CD14-positive monocyte (primary cell): ENCODE measurements around the gene OAF. TPM values are rescaled to one million over a fixed set of nuclear protein-coding genes. Genes with fewer than 3 reads are reported as not detected.

Source experiments
- DNase-seq, 3 donors: peaks; one replicate each; pipeline ENCODE4 v3.0.0-alpha.2; 2011 to 2022
- H2AFZ ChIP-seq: 2 replicates; pipeline ENCODE4 v1.6.0; 2012; ENCODE audit warnings: mild to moderate bottlenecking, low read depth, low read length, inconsistent platforms; ENCODE audit not compliant: insufficient read depth, poor library complexity, severe bottlenecking
- H3K27ac ChIP-seq, 2 donors: 1 replicate in 1 of 2; 2 replicates in 1 of 2; pipeline ENCODE4 v1.5.1; 2012 to 2013; ENCODE audit warnings: low read length in 2 of 2, control low read depth in 1 of 2, inconsistent platforms in 1 of 2, low read depth in 1 of 2, mild to moderate bottlenecking in 1 of 2
- H3K27me3 ChIP-seq, 2 donors: one replicate each; pipeline versions ENCODE4 v1.6.0 to v1.6.1; 2011 to 2013; ENCODE audit warnings: low read length in 2 of 2; ENCODE audit not compliant: control insufficient read depth in 2 of 2, insufficient read depth in 2 of 2
- H3K36me3 ChIP-seq, 2 donors: replicated peaks in 1 of 2; 1 replicate in 1 of 2; 2 replicates in 1 of 2; pipeline versions ENCODE4 v1.5.1 to v1.6.1; 2012 to 2013; ENCODE audit warnings: low read length in 2 of 2, control low read depth in 1 of 2, inconsistent platforms in 1 of 2, mild to moderate bottlenecking in 1 of 2; ENCODE audit not compliant: insufficient read depth in 2 of 2, control insufficient read depth in 1 of 2
- H3K4me1 ChIP-seq, 2 donors: 1 replicate in 1 of 2; 2 replicates in 1 of 2; pipeline versions ENCODE4 v1.5.1 to v1.6.1; 2012 to 2013; ENCODE audit warnings: low read length in 2 of 2, control low read depth in 1 of 2, inconsistent platforms in 1 of 2, mild to moderate bottlenecking in 1 of 2, moderate library complexity in 1 of 2; ENCODE audit not compliant: insufficient read depth in 2 of 2, control insufficient read depth in 1 of 2
- H3K4me2 ChIP-seq: replicated peaks from 2 replicates; pipeline ENCODE3; 2012; ENCODE audit warnings: low read length, moderate library complexity, mild to moderate bottlenecking; ENCODE audit not compliant: poor library complexity, severe bottlenecking; ENCODE audit errors: extremely low read depth
- H3K4me3 ChIP-seq, 3 experiments: fragments of 200-600 bp in 1 of 3; sonication (generic) in 1 of 3; replicated peaks in 1 of 3; 1 replicate in 2 of 3; 2 replicates in 1 of 3; pipeline ENCODE4 v1.5.1; 2011 to 2013; ENCODE audit warnings: low read length in 3 of 3, mild to moderate bottlenecking in 3 of 3, control low read depth in 2 of 3, low read depth in 2 of 3, inconsistent platforms in 1 of 3, moderate library complexity in 1 of 3
- H3K79me2 ChIP-seq: 2 replicates; pipeline ENCODE4 v1.6.0; 2012; ENCODE audit warnings: mild to moderate bottlenecking, control low read depth, inconsistent platforms, low read length, moderate library complexity; ENCODE audit not compliant: insufficient read depth
- H3K9ac ChIP-seq: 2 replicates; pipeline ENCODE4 v1.6.0; 2017; ENCODE audit warnings: low read length, mild to moderate bottlenecking; ENCODE audit not compliant: insufficient read depth, poor library complexity, severe bottlenecking
- H3K9me3 ChIP-seq, 2 donors: replicated peaks in 1 of 2; 1 replicate in 1 of 2; 2 replicates in 1 of 2; pipeline versions ENCODE4 v1.5.1 to v1.6.1; 2012 to 2013; ENCODE audit warnings: low read length in 2 of 2, control low read depth in 1 of 2; ENCODE audit not compliant: control insufficient read depth in 1 of 2, insufficient read depth in 1 of 2
- H4K20me1 ChIP-seq: 2 replicates; pipeline ENCODE4 v1.6.0; 2012; ENCODE audit warnings: mild to moderate bottlenecking, low read length, control low read depth, moderate library complexity; ENCODE audit not compliant: insufficient read depth
- H3K27ac Mint-ChIP-seq, 7 donors: one replicate each; pipeline ENCODE4 v1.8.0; 2020; ENCODE audit warnings: mild to moderate bottlenecking in 7 of 7, mixed read lengths in 7 of 7, moderate library complexity in 6 of 7, inconsistent platforms in 2 of 7
- H3K27me3 Mint-ChIP-seq, 3 donors: one replicate each; pipeline ENCODE4 v1.8.0; 2021 to 2022; ENCODE audit warnings: low read depth in 3 of 3, mild to moderate bottlenecking in 3 of 3, mixed read lengths in 3 of 3, moderate library complexity in 3 of 3, inconsistent platforms in 1 of 3
- H3K36me3 Mint-ChIP-seq, 2 donors: one replicate each; pipeline ENCODE4 v1.8.0; 2020; ENCODE audit warnings: mixed read lengths in 2 of 2, inconsistent platforms in 1 of 2, mild to moderate bottlenecking in 1 of 2
- H3K4me1 Mint-ChIP-seq: one replicate; pipeline ENCODE4 v1.8.0; 2020; ENCODE audit warnings: mild to moderate bottlenecking, mixed read lengths
- H3K4me3 Mint-ChIP-seq, 2 donors: one replicate each; pipeline ENCODE4 v1.8.0; 2020; ENCODE audit warnings: mild to moderate bottlenecking in 2 of 2, mixed read lengths in 2 of 2, moderate library complexity in 1 of 2
- H3K9me3 Mint-ChIP-seq, 7 donors: one replicate each; pipeline ENCODE4 v1.8.0; 2020 to 2022; ENCODE audit warnings: mixed read lengths in 7 of 7, mild to moderate bottlenecking in 6 of 7, moderate library complexity in 6 of 7, inconsistent platforms in 2 of 7
- CTCF ChIP-seq: fragments of 200-600 bp; IDR thresholded peaks from one replicate; pipeline ENCODE4 v1.8.0; 2022; ENCODE audit warnings: antibody characterized with exemption, mild to moderate bottlenecking
- WGBS: methylation state at CpG from one replicate; pipeline ENCODE4 v1.1.5; 2013; ENCODE audit warnings: missing lambda C conversion rate; ENCODE audit not compliant: insufficient coverage; 5-methylcytosine and 5-hydroxymethylcytosine counted together
- intact Hi-C, 2 donors: fragments of 100-400 bp; cut with micrococcal nuclease; formaldehyde crosslinking; loops; one replicate each; pipeline versions ENCODE4 v1.15.0 to v1.15.1; 2023
- polyA plus RNA-seq, 3 donors: library from polyadenylated mRNA; depleted of rRNA in 1 of 3; unstranded in 2 of 3; stranded (reverse) in 1 of 3; fragments of 300-500 nt in 2 of 3; fragments of >200 nt in 1 of 3; fragmentation: Illumina TruSeq in 2 of 3; gene quantifications; 1 replicate in 2 of 3; 2 replicates in 1 of 3; pipeline ENCODE4 v1.2.3, GENCODE V29; 2012 to 2021

The OAF gene
- polyA plus RNA-seq, 3 donors = 31.5 to 57.2 (median 49.2) TPM

- Histone ChIP-seq H3K36me3 (peaks cover 11 to 53% of the 10 kb centered on the region in 2 donors), H3K27ac (no peak overlapping the region), H3K79me2 (peaks cover 15% of the 10 kb centered on the region), H3K4me3 (no peak overlapping the region), H3K9me3 (no peaks in the 10 kb centered on the region), H3K4me2 (no peak overlapping the region), H3K27me3 (no peaks in the 10 kb centered on the region), H2AFZ (no peak overlapping the region), H3K4me1 (peaks cover 46 to 54% of the 10 kb centered on the region in 2 donors), H3K9ac (no peak overlapping the region), H4K20me1 (peaks cover 33% of the 10 kb centered on the region)
- intact Hi-C loops = no loop called here
- Mint-ChIP-seq H3K27ac (peak overlapping the region in 4 of 7 donors; percentile 15 to 77 (median 68)), H3K4me3 (no peak overlapping the region), H3K4me1 (peaks cover 75% of the 10 kb centered on the region), H3K36me3 (peaks cover 44 to 59% of the 10 kb centered on the region in 2 donors), H3K27me3 (peaks cover 0 to 2% (median 0%) of the 10 kb centered on the region in 3 donors), H3K9me3 (no peaks in the 10 kb centered on the region)
- no peak for TF ChIP-seq CTCF
- WGBS = 92% methylated on average over 6 of the region's 8 CpGs
- peak in 1 of 3 donors; percentile 24 for DNase-seq
These were observed 12.1 kb downstream of the OAF start for GRCh38 chr11:120222916-120223315.

GRCh38 chr11:120223793-120224192 is 13.0 kb downstream of the OAF start:
- Mint-ChIP-seq H3K27me3 (peaks cover 0 to 2% (median 0%) of the 10 kb centered on the region in 3 donors), H3K9me3 (no peaks in the 10 kb centered on the region), H3K27ac (peak overlapping the region in 5 of 7 donors; percentile 61 to 93 (median 86)), H3K4me1 (peaks cover 74% of the 10 kb centered on the region), H3K36me3 (peaks cover 47 to 60% of the 10 kb centered on the region in 2 donors), H3K4me3 (peak overlapping the region in 1 of 2 donors; percentile 11)
- Histone ChIP-seq H3K4me2 (peak overlapping the region; percentile 75), H3K9me3 (no peaks in the 10 kb centered on the region), H4K20me1 (peaks cover 25% of the 10 kb centered on the region), H3K27me3 (no peaks in the 10 kb centered on the region), H3K4me3 (peak overlapping the region in 1 of 3 experiments; percentile 69), H3K9ac (no peak overlapping the region), H3K36me3 (peaks cover 16 to 55% of the 10 kb centered on the region in 2 donors), H3K27ac (peak overlapping the region in 1 of 2 donors; percentile 71), H3K4me1 (peaks cover 46 to 54% of the 10 kb centered on the region in 2 donors), H3K79me2 (peaks cover 10% of the 10 kb centered on the region), H2AFZ (no peak overlapping the region)
- WGBS = no CpG with 5 or more reads among the region's 1 CpG
- peak in 2 of 3 donors; percentile 42 to 50 for DNase-seq
- intact Hi-C loops = no loop called here
- TF ChIP-seq CTCF = no peak
